ENCODE results near the gene SCLT1. TPM values are rescaled to one million over a fixed set of nuclear protein-coding genes. Genes with fewer than 3 reads are reported as not detected.
A peak's percentile ranks its signal among the peaks of the same experiment; 100 is the strongest.

The SCLT1 gene
- total and polyA plus RNA-seq, 2 of the 8 experiments (the other 6 are each of a cell fraction or from before 2014, with no cell fraction given), result 4.8 to 13.1 TPM

- 91% methylated on average over 2 of the region's 2 CpGs; no CpG with 5 or more reads in 1 of the 2 experiments for WGBS, 2 experiments (ENCODE audit: extremely low coverage in 1 of 2, insufficient coverage in 1 of 2, insufficient read length in 1 of 2, insufficient replicate concordance in 2 of 2, low coverage in 1 of 2, low lambda C conversion rate in 2 of 2, missing lambda C conversion rate in 1 of 2)
- no peak overlapping the region for H2BK15ac ChIP-seq (ENCODE audit: low read length)
- DNase-seq (ENCODE audit: low read depth in 1 of 2, low spot score in 2 of 2), result no peak
- H4K91ac ChIP-seq (replicated peaks; ENCODE audit: insufficient read length, low read length), result no peak overlapping the region
- H3K56ac ChIP-seq (replicated peaks; ENCODE audit: insufficient read length, low read depth, low read length), result no peak overlapping the region
- POLR2A ChIA-PET (ENCODE audit: partially characterized antibody), result interaction anchor here (0.7 to 21.1 kb wide), 8 partner anchors 9 to 275 kb away, joined by 3 to 204 read pairs (median 6); no protein-coding TSS in a partner anchor
- H2AFZ ChIP-seq (ENCODE audit: low read length), result no peak overlapping the region
- CTCF ChIA-PET (ENCODE audit: partially characterized antibody), result interaction anchor here (0.6 to 2.7 kb wide), 10 partner anchors 9 to 654 kb away, joined by 3 to 12 read pairs (median 4); no protein-coding TSS in a partner anchor
- H4K5ac ChIP-seq (ENCODE audit: insufficient read length, low read depth, low read length), result no peak overlapping the region
- no peak overlapping the region for H3K9ac ChIP-seq (replicated peaks in 1 of 4; ENCODE audit: extremely low read depth in 1 of 4, low read depth in 3 of 4, low read length in 3 of 4)
- H2BK12ac ChIP-seq (ENCODE audit: low read depth, low read length), result no peak overlapping the region
- peaks cover 12% of the 10 kb centered on the region for H3K79me1 ChIP-seq (ENCODE audit: low read depth, low read length)
- H2AK5ac ChIP-seq (ENCODE audit: low read depth, low read length), result no peak overlapping the region
- H3K4me1 ChIP-seq (replicated peaks in 1 of 4; ENCODE audit: control insufficient read depth in 3 of 4, insufficient read depth in 4 of 4, low read length in 3 of 4), result peaks cover 0 to 13% (median 5%) of the 10 kb centered on the region in 4 experiments; a peak in 5 of 7 replicates
- no peak overlapping the region for H4K8ac ChIP-seq (ENCODE audit: extremely low read depth, insufficient read depth, low read length)
- no peak overlapping the region for H3K27ac ChIP-seq (ENCODE audit: low read depth, low read length)
- H3K79me2 ChIP-seq (ENCODE audit: control insufficient read depth in 1 of 2, insufficient read depth in 2 of 2, low read length in 2 of 2), result peaks cover 59 to 100% of the 10 kb centered on the region in 2 experiments
- no peak overlapping the region for H3K23ac ChIP-seq (ENCODE audit: insufficient read length)
- H3K23me2 ChIP-seq (ENCODE audit: low read depth, low read length), result no peaks in the 10 kb centered on the region
- no peak overlapping the region for H3K4me2 ChIP-seq (ENCODE audit: insufficient read depth in 1 of 2, low read depth in 2 of 2, low read length in 2 of 2)
- H3K36me3 ChIP-seq (ENCODE audit: control insufficient read depth in 2 of 4, insufficient read depth in 4 of 4, low read length in 3 of 4), result peaks cover 37 to 83% (median 61%) of the 10 kb centered on the region in 4 experiments
- H2BK5ac ChIP-seq (ENCODE audit: low read depth, low read length), result no peak overlapping the region
- H3K9me3 ChIP-seq (ENCODE audit: insufficient read depth in 2 of 2, low read depth in 1 of 2, low read length in 1 of 2), result no peaks in the 10 kb centered on the region
- no peak overlapping the region for H2BK20ac ChIP-seq (ENCODE audit: low read length)
- H3K4me3 ChIP-seq (ENCODE audit: extremely low read depth in 1 of 4, insufficient read depth in 2 of 4, low read depth in 3 of 4, low read length in 4 of 4), result no peak overlapping the region
- H3K14ac ChIP-seq (ENCODE audit: insufficient read length), result no peak overlapping the region
- H4K20me1 ChIP-seq (replicated peaks in 1 of 2; ENCODE audit: control insufficient read depth in 1 of 2, insufficient read depth in 2 of 2, low read length in 2 of 2), result peaks cover 58 to 64% of the 10 kb centered on the region in 2 experiments
- H3K18ac ChIP-seq (ENCODE audit: extremely low read depth, low read length), result no peak overlapping the region
- H3K27me3 ChIP-seq (replicated peaks in 1 of 4; ENCODE audit: control insufficient read depth in 3 of 4, extremely low read depth in 1 of 4, insufficient read depth in 3 of 4, low read length in 3 of 4), result no peaks in the 10 kb centered on the region
- no peak for FAIRE-seq
- no peak overlapping the region for H2BK120ac ChIP-seq (replicated peaks; ENCODE audit: low read depth, low read length)
- H3K4ac ChIP-seq (replicated peaks; ENCODE audit: insufficient read length, low read depth, low read length), result no peak overlapping the region
- no peak for TF ChIP-seq EGR1 (IDR thresholded peaks at IDR 0.05; ENCODE audit: borderline replicate concordance, low read depth, low read length)
- no peak for TF ChIP-seq CHD1 (IDR thresholded peaks at IDR 0.05; ENCODE audit: low read depth, low read length)
- TF ChIP-seq MAFK (IDR thresholded peaks at IDR 0.05; ENCODE audit: low read depth, low read length), result peak; percentile 63; the same call in 1 of the 2 replicates
Measured at GRCh38 chr4:128841402-128841801, 251.9 kb downstream of the SCLT1 start.

Measured in H1 (cell line).